Common myeloid progenitor, CD34-positive (primary cell): ENCODE measurements around the gene C2CD3.

Experiments used
- CTCF ChIA-PET: fragments of 350-600 bp; sonication (Branson Sonifier 250); formaldehyde crosslinking; loops from one replicate; lab custom pipeline; 2021; ENCODE audit warnings: antibody characterized with exemption; lab: Charles Lee
- POLR2A ChIA-PET: fragments of 350-600 bp; sonication (Branson Sonifier 250); formaldehyde crosslinking; loops from one replicate; lab custom pipeline; 2021; ENCODE audit warnings: antibody characterized with exemption; lab: Charles Lee
- DNase-seq, 3 donors: peaks; one replicate each; pipeline versions ENCODE4 v3.0.0 to v3.0.0-alpha.2; 2013
- H3K27ac ChIP-seq, 2 experiments: 1 replicate in 1 of 2; 2 replicates in 1 of 2; pipeline ENCODE4 v1.7.0; 2013; ENCODE audit warnings: inconsistent platforms in 2 of 2, low read length in 2 of 2, mild to moderate bottlenecking in 2 of 2, low read depth in 1 of 2, moderate library complexity in 1 of 2; ENCODE audit not compliant: severe bottlenecking in 2 of 2, insufficient read depth in 1 of 2, poor library complexity in 1 of 2
- H3K27me3 ChIP-seq, 5 experiments: replicated peaks in 2 of 5; 1 replicate in 3 of 5; 2 replicates in 2 of 5; pipeline versions ENCODE4 v1.6.1 to v1.7.0; 2013; ENCODE audit warnings: low read length in 4 of 5, mild to moderate bottlenecking in 2 of 5, moderate library complexity in 2 of 5, inconsistent platforms in 1 of 5; ENCODE audit not compliant: insufficient read depth in 5 of 5, control insufficient read depth in 4 of 5
- H3K36me3 ChIP-seq, 4 experiments: 1 replicate in 2 of 4; 2 replicates in 2 of 4; pipeline versions ENCODE4 v1.6.1 to v1.7.0; 2013; ENCODE audit warnings: low read length in 3 of 4, control low read depth in 1 of 4, mild to moderate bottlenecking in 1 of 4; ENCODE audit not compliant: control insufficient read depth in 4 of 4, insufficient read depth in 4 of 4
- H3K4me1 ChIP-seq, 4 experiments: 1 replicate in 3 of 4; 2 replicates in 1 of 4; pipeline versions ENCODE4 v1.6.1 to v1.7.1; 2013; ENCODE audit warnings: low read length in 3 of 4, mild to moderate bottlenecking in 3 of 4, control low read depth in 1 of 4, inconsistent platforms in 1 of 4, moderate library complexity in 1 of 4; ENCODE audit not compliant: control insufficient read depth in 4 of 4, insufficient read depth in 4 of 4; ENCODE audit errors: control extremely low read depth in 1 of 4
- H3K4me3 ChIP-seq, 7 experiments: 1 replicate in 4 of 7; 2 replicates in 3 of 7; pipeline versions ENCODE4 v1.5.1 to v1.7.0; 2013; ENCODE audit warnings: mild to moderate bottlenecking in 7 of 7, low read length in 6 of 7, moderate library complexity in 6 of 7, inconsistent platforms in 2 of 7, low read depth in 2 of 7, control low read depth in 1 of 7; ENCODE audit not compliant: insufficient read depth in 4 of 7, control insufficient read depth in 1 of 7; ENCODE audit errors: extremely low read depth in 1 of 7
- H3K9me3 ChIP-seq, 5 experiments: 1 replicate in 4 of 5; 2 replicates in 1 of 5; pipeline versions ENCODE4 v1.6.1 to v1.7.1; 2013; ENCODE audit warnings: low read length in 4 of 5, mild to moderate bottlenecking in 2 of 5, inconsistent platforms in 1 of 5, low read depth in 1 of 5, moderate library complexity in 1 of 5; ENCODE audit not compliant: control insufficient read depth in 4 of 5, insufficient read depth in 2 of 5; ENCODE audit errors: control extremely low read depth in 1 of 5
- WGBS: methylation state at CpG from one replicate; pipeline ENCODE4 v1.1.5; 2013; ENCODE audit not compliant: insufficient coverage; 5-methylcytosine and 5-hydroxymethylcytosine counted together

The C2CD3 gene

GRCh38 chr11:74010306-74011300 lies 160.2 kb downstream of the C2CD3 start:
- 88% methylated on average over 5 of the region's 9 CpGs for WGBS
- H3K27ac ChIP-seq, result peak overlapping the region in 1 of 2 experiments; percentile 69
- no peak overlapping the region for H3K4me3 ChIP-seq
- peaks cover 0 to 8% (median 5%) of the 10 kb centered on the region in 4 experiments for H3K36me3 ChIP-seq
- POLR2A ChIA-PET, result interaction anchor here (0.6 to 1.7 kb wide), 4 partner anchors 19 to 40 kb away, joined by 3 to 6 read pairs (median 4); partner anchors contain the start of gene UCP2
- no peaks in the 10 kb centered on the region for H3K27me3 ChIP-seq
- CTCF ChIA-PET, result interaction anchor here (0.8 to 1.3 kb wide), 5 partner anchors 10 to 44 kb away, joined by 3 to 5 read pairs (median 4); no protein-coding TSS in a partner anchor
- peaks cover 7 to 62% (median 48%) of the 10 kb centered on the region in 4 experiments for H3K4me1 ChIP-seq
- DNase-seq, result peak in 2 of 3 donors; percentile 56 to 57
- no peaks in the 10 kb centered on the region for H3K9me3 ChIP-seq

DNA sequence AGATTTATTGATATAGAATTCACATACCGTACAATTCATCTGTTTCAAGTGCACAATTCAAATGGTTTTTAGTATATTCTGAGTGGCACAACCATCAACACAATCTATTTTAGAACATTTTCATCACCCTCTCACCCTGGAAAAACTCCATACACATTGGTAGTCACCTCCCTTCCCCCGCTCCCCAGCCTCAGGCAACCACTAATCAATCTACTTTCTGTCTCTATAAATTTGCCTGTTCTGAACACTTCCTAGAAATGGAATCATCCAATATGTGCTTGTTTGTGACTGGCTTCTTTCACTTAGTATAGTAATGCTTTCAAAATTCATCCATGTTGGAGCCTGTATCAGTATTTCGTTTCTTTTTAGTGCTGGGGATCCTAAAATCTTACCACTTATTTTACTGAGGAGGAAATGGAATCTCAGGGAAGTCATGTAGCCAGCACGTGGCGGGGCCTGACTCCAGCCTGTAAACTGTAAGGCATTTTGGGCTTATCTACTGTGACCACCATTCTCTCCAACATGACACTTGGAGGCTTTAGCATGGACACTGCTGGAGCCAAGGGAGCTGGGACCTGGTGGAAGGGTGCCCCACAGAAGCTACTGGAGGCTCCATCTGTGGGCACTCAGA lies 161.0 kb downstream of the C2CD3 start:
- POLR2A ChIA-PET, result interaction anchor here (0.6 to 1.1 kb wide), 2 partner anchors 18 to 30 kb away, joined by 3 to 5 read pairs; no protein-coding TSS in a partner anchor
- Histone ChIP-seq H3K4me3 (no peak overlapping the region), H3K4me1 (peaks cover 6 to 64% (median 48%) of the 10 kb centered on the region in 4 experiments), H3K27ac (no peak overlapping the region), H3K9me3 (no peaks in the 10 kb centered on the region), H3K36me3 (peaks cover 0 to 8% (median 5%) of the 10 kb centered on the region in 4 experiments), H3K27me3 (no peaks in the 10 kb centered on the region)
- no peak for DNase-seq
- CTCF ChIA-PET, result interaction anchor here (0.8 to 1.3 kb wide), 5 partner anchors 10 to 44 kb away, joined by 3 to 5 read pairs (median 4); no protein-coding TSS in a partner anchor
- 100% methylated on average over 1 of the region's 5 CpGs for WGBS

GRCh38 chr11:74009230-74009547 lies 161.6 kb downstream of the C2CD3 start:
- Histone ChIP-seq H3K4me3 (no peak overlapping the region), H3K36me3 (peaks cover 0 to 8% (median 5%) of the 10 kb centered on the region in 4 experiments), H3K9me3 (no peaks in the 10 kb centered on the region), H3K27ac (no peak overlapping the region), H3K4me1 (peaks cover 3 to 64% (median 48%) of the 10 kb centered on the region in 4 experiments), H3K27me3 (no peaks in the 10 kb centered on the region)
- CTCF ChIA-PET, result no interaction called here
- no CpG with 5 or more reads among the region's 3 CpGs for WGBS
- DNase-seq, result no peak
- POLR2A ChIA-PET, result no interaction called here

- no peak within 1 kb of the TSS for H3K4me3 ChIP-seq
- 92% methylated on average over 6 of the region's 9 CpGs for WGBS
- ChIA-PET POLR2A (interaction anchor here (0.8 kb wide), 1 partner anchor 10 kb away, joined by 3 read pairs; no protein-coding TSS in a partner anchor), CTCF (interaction anchor here (1.8 kb wide), 1 partner anchor 29 kb away, joined by 4 read pairs; no protein-coding TSS in a partner anchor)
- no peaks in the 10 kb centered on the region for H3K27me3 ChIP-seq
- peaks cover 0 to 11% (median 5%) of the 10 kb centered on the region in 4 experiments for H3K36me3 ChIP-seq
- H3K4me1 ChIP-seq, result peaks cover 3 to 63% (median 47%) of the 10 kb centered on the region in 4 experiments
- no peak within 1 kb of the TSS for H3K27ac ChIP-seq
- no peak for DNase-seq
- H3K9me3 ChIP-seq, result no peaks in the 10 kb centered on the region
Measured at GRCh38 chr11:74008373-74009229, 162.2 kb downstream of the C2CD3 start, which contains the start of gene UCP3. TSS of gene UCP3 (minus strand) at chr11:74009085. CDS start at chr11:74007042, 2,043 bp downstream.

GRCh38 chr11:74007691-74008372 lies 163.0 kb downstream of the C2CD3 start:
- no peaks in the 10 kb centered on the region for H3K9me3 ChIP-seq
- H3K4me1 ChIP-seq, result peaks cover 3 to 58% (median 45%) of the 10 kb centered on the region in 4 experiments
- DNase-seq, result no peak
- H3K27me3 ChIP-seq, result no peaks in the 10 kb centered on the region
- no peak overlapping the region for H3K4me3 ChIP-seq
- ChIA-PET CTCF (interaction anchor here (1.8 kb wide), 1 partner anchor 28 kb away, joined by 4 read pairs; no protein-coding TSS in a partner anchor), POLR2A (interaction anchor here (0.5 to 0.8 kb wide), 2 partner anchors 10 to 21 kb away, joined by 3 read pairs; no protein-coding TSS in a partner anchor)
- H3K36me3 ChIP-seq, result peaks cover 0 to 15% (median 6%) of the 10 kb centered on the region in 4 experiments
- WGBS, result 91% methylated on average over 6 of the region's 6 CpGs
- no peak overlapping the region for H3K27ac ChIP-seq
